CD4-positive, CD25-positive, alpha-beta regulatory T cell (primary cell): ENCODE data around the gene SLC1A1. TPM values are rescaled to one million over a fixed set of nuclear protein-coding genes. Genes with fewer than 3 reads are reported as not detected.
A peak's percentile ranks its signal among the peaks of the same experiment; 100 is the strongest.
"Not testable (repeated sequence)": the region's sequence is repeated elsewhere in the genome, so short reads cannot be mapped to it uniquely, and the experiment has no call there.

Experiments used
- ATAC-seq, 2 donors: fragments of 150-1000 bp; cut with Tn5 transposase; one replicate each; pipeline ENCODE4 v1.10.0; 2021; ENCODE audit warnings: low read depth in 2 of 2, moderate number of reproducible peaks in 2 of 2, moderate library complexity in 1 of 2
- DNase-seq, 3 donors: peaks; one replicate each; pipeline versions ENCODE4 v3.0.0 to v3.0.0-alpha.2; 2012 to 2022; ENCODE audit warnings: mixed read lengths in 1 of 3
- H3K27ac ChIP-seq: one replicate; pipeline ENCODE4 v1.7.0; 2013; ENCODE audit warnings: mild to moderate bottlenecking, low read length; ENCODE audit not compliant: insufficient read depth, poor library complexity, severe bottlenecking
- H3K27me3 ChIP-seq: one replicate; pipeline ENCODE4 v1.7.0; 2013; ENCODE audit warnings: low read length; ENCODE audit not compliant: control insufficient read depth, insufficient read depth
- H3K36me3 ChIP-seq: one replicate; pipeline ENCODE4 v1.7.0; 2013; ENCODE audit warnings: mild to moderate bottlenecking, low read length, moderate library complexity; ENCODE audit not compliant: control insufficient read depth, insufficient read depth
- H3K4me1 ChIP-seq: 2 replicates; pipeline ENCODE4 v1.7.0; 2013; ENCODE audit warnings: mild to moderate bottlenecking, low read length; ENCODE audit not compliant: insufficient read depth, control insufficient read depth, poor library complexity, severe bottlenecking
- H3K4me3 ChIP-seq: one replicate; pipeline ENCODE4 v1.7.0; 2013; ENCODE audit warnings: low read depth, mild to moderate bottlenecking, low read length, moderate library complexity
- H3K9me3 ChIP-seq, 2 experiments: 1 replicate in 1 of 2; 2 replicates in 1 of 2; pipeline ENCODE4 v1.7.0; 2013; ENCODE audit warnings: low read length in 2 of 2, mild to moderate bottlenecking in 1 of 2, moderate library complexity in 1 of 2; ENCODE audit not compliant: control insufficient read depth in 2 of 2
- H3K27ac Mint-ChIP-seq, 3 donors: one replicate each; pipeline ENCODE4 v1.8.0; 2020 to 2022; ENCODE audit warnings: mild to moderate bottlenecking in 3 of 3, mixed read lengths in 3 of 3, moderate library complexity in 2 of 3
- H3K27me3 Mint-ChIP-seq: one replicate; pipeline ENCODE4 v1.8.0; 2022; ENCODE audit warnings: mild to moderate bottlenecking, mixed read lengths
- H3K36me3 Mint-ChIP-seq: one replicate; pipeline ENCODE4 v1.8.0; 2020; ENCODE audit warnings: mixed read lengths
- H3K4me1 Mint-ChIP-seq, 4 donors: one replicate each; pipeline ENCODE4 v1.8.0; 2020 to 2022; ENCODE audit warnings: mixed read lengths in 4 of 4, mild to moderate bottlenecking in 1 of 4
- H3K4me3 Mint-ChIP-seq, 4 donors: one replicate each; pipeline ENCODE4 v1.8.0; 2020 to 2022; ENCODE audit warnings: mild to moderate bottlenecking in 4 of 4, mixed read lengths in 4 of 4, moderate library complexity in 3 of 4
- H3K9me3 Mint-ChIP-seq, 7 donors: one replicate each; pipeline ENCODE4 v1.8.0; 2020 to 2022; ENCODE audit warnings: mixed read lengths in 7 of 7, mild to moderate bottlenecking in 3 of 7, moderate library complexity in 2 of 7
- polyA plus RNA-seq, 4 donors: library from polyadenylated mRNA; unstranded; fragments of 300-500 nt; fragmentation: Illumina TruSeq; gene quantifications; one replicate each; pipeline ENCODE4 v1.2.3, GENCODE V29; 2021
- total RNA-seq: library from RNA; stranded (reverse); gene quantifications from one replicate; pipeline ENCODE4 v1.2.3, GENCODE V29; 2022

Gene SLC1A1
- total and polyA plus RNA-seq, 5 donors from 2014 or later = 0.37 to 3.3 (median 1.3) TPM

- DNase-seq (no peak), ATAC-seq (no peak)
- peaks cover 32% of the 10 kb centered on the region for H3K4me1 ChIP-seq
- no peak overlapping the region for H3K27ac ChIP-seq
- no peaks in the 10 kb centered on the region for H3K36me3 ChIP-seq
- H3K9me3 Mint-ChIP-seq = peaks cover 0 to 4% (median 0%) of the 10 kb centered on the region in 7 donors
- H3K36me3 Mint-ChIP-seq = no peaks in the 10 kb centered on the region
- H3K4me1 Mint-ChIP-seq = peaks cover 14 to 40% (median 25%) of the 10 kb centered on the region in 4 donors
- H3K4me3 Mint-ChIP-seq = peak overlapping the region in 1 of 4 donors; percentile 9
- H3K27me3 ChIP-seq = no peaks in the 10 kb centered on the region
- no peaks in the 10 kb centered on the region for H3K27me3 Mint-ChIP-seq
- peak overlapping the region in 1 of 3 donors; percentile 78 for H3K27ac Mint-ChIP-seq
- H3K4me3 ChIP-seq = no peak overlapping the region
- no peaks in the 10 kb centered on the region for H3K9me3 ChIP-seq
Observed at GRCh38 chr9:4603830-4604229, 113.6 kb downstream of the SLC1A1 start.

- ATAC-seq = peak; percentile 66
- Histone ChIP-seq H3K9me3 (no peaks in the 10 kb centered on the region), H3K36me3 (no peaks in the 10 kb centered on the region), H3K4me3 (peak overlapping the region; percentile 23), H3K4me1 (peaks cover 29% of the 10 kb centered on the region), H3K27me3 (no peaks in the 10 kb centered on the region), H3K27ac (no peak overlapping the region)
- Mint-ChIP-seq H3K27ac (peak overlapping the region; percentile 9 to 84 (median 65)), H3K27me3 (no peaks in the 10 kb centered on the region), H3K9me3 (peaks cover 0 to 4% (median 0%) of the 10 kb centered on the region in 7 donors), H3K36me3 (no peaks in the 10 kb centered on the region), H3K4me3 (peak overlapping the region in 2 of 4 donors; percentile 16 to 26), H3K4me1 (peaks cover 14 to 40% (median 25%) of the 10 kb centered on the region in 4 donors)
- peak; percentile 45 to 84 (median 60) for DNase-seq
Observed at GRCh38 chr9:4604678-4605095, 114.4 kb downstream of the SLC1A1 start.

- not testable (repeated sequence) for H3K36me3 ChIP-seq, H3K27ac ChIP-seq, H3K27me3 ChIP-seq, H3K27me3 Mint-ChIP-seq, ATAC-seq, H3K4me3 Mint-ChIP-seq, H3K36me3 Mint-ChIP-seq, H3K9me3 Mint-ChIP-seq, H3K9me3 ChIP-seq, H3K4me3 ChIP-seq
- Mint-ChIP-seq H3K4me1 (peaks cover 4 to 26% (median 15%) of the 10 kb centered on the region in 4 donors), H3K27ac (peak overlapping the region in 1 of 3 donors; percentile 49)
- peaks cover 16% of the 10 kb centered on the region for H3K4me1 ChIP-seq
- DNase-seq = peak in 1 of 3 donors; percentile 77
Observed at GRCh38 chr9:4606033-4606432, 115.8 kb downstream of the SLC1A1 start.

- no peaks in the 10 kb centered on the region for H3K36me3 ChIP-seq
- ATAC-seq = no peak
- Mint-ChIP-seq H3K36me3 (peaks cover 8% of the 10 kb centered on the region), H3K27me3 (no peaks in the 10 kb centered on the region), H3K4me1 (peaks cover 1 to 13% (median 6%) of the 10 kb centered on the region in 4 donors), H3K27ac (no peak overlapping the region), H3K4me3 (no peak overlapping the region), H3K9me3 (peaks cover 0 to 5% (median 0%) of the 10 kb centered on the region in 7 donors)
- H3K9me3 ChIP-seq = no peaks in the 10 kb centered on the region
- H3K27ac ChIP-seq = no peak overlapping the region
- peaks cover 2% of the 10 kb centered on the region for H3K4me1 ChIP-seq
- DNase-seq = no peak
- no peak overlapping the region for H3K4me3 ChIP-seq
- no peaks in the 10 kb centered on the region for H3K27me3 ChIP-seq
Observed at GRCh38 chr9:4614627-4615026, 124.4 kb downstream of the SLC1A1 start.

- Mint-ChIP-seq H3K4me1 (peaks cover 5 to 19% (median 12%) of the 10 kb centered on the region in 4 donors), H3K27me3 (no peaks in the 10 kb centered on the region), H3K36me3 (peaks cover 8% of the 10 kb centered on the region), H3K27ac (no peak overlapping the region), H3K4me3 (no peak overlapping the region), H3K9me3 (peaks cover 0 to 5% (median 0%) of the 10 kb centered on the region in 7 donors)
- H3K36me3 ChIP-seq = no peaks in the 10 kb centered on the region
- no peaks in the 10 kb centered on the region for H3K27me3 ChIP-seq
- H3K27ac ChIP-seq = no peak overlapping the region
- H3K9me3 ChIP-seq = no peaks in the 10 kb centered on the region
- H3K4me1 ChIP-seq = peaks cover 8% of the 10 kb centered on the region
- no peak for DNase-seq
- no peak for ATAC-seq
- H3K4me3 ChIP-seq = no peak overlapping the region
Observed at GRCh38 chr9:4615251-4615650, 125.0 kb downstream of the SLC1A1 start.

GRCh38 chr9:4615778-4616177, 125.5 kb downstream of the SLC1A1 start:
- Mint-ChIP-seq H3K27ac (peak overlapping the region in 1 of 3 donors; percentile 59), H3K27me3 (no peaks in the 10 kb centered on the region), H3K4me3 (no peak overlapping the region), H3K4me1 (peaks cover 5 to 24% (median 15%) of the 10 kb centered on the region in 4 donors), H3K9me3 (peaks cover 0 to 5% (median 0%) of the 10 kb centered on the region in 7 donors), H3K36me3 (peaks cover 8% of the 10 kb centered on the region)
- H3K27ac ChIP-seq = no peak overlapping the region
- DNase-seq = no peak
- no peak for ATAC-seq
- H3K4me3 ChIP-seq = no peak overlapping the region
- H3K27me3 ChIP-seq = no peaks in the 10 kb centered on the region
- no peaks in the 10 kb centered on the region for H3K36me3 ChIP-seq
- H3K9me3 ChIP-seq = no peaks in the 10 kb centered on the region
- peaks cover 14% of the 10 kb centered on the region for H3K4me1 ChIP-seq

- no peaks in the 10 kb centered on the region for H3K9me3 ChIP-seq
- Mint-ChIP-seq H3K27ac (no peak overlapping the region), H3K9me3 (peaks cover 0 to 3% (median 0%) of the 10 kb centered on the region in 7 donors), H3K36me3 (peaks cover 3% of the 10 kb centered on the region), H3K4me3 (no peak overlapping the region), H3K4me1 (peaks cover 5 to 25% (median 16%) of the 10 kb centered on the region in 4 donors), H3K27me3 (no peaks in the 10 kb centered on the region)
- H3K4me3 ChIP-seq = no peak overlapping the region
- H3K36me3 ChIP-seq = no peaks in the 10 kb centered on the region
- H3K4me1 ChIP-seq = peaks cover 14% of the 10 kb centered on the region
- no peaks in the 10 kb centered on the region for H3K27me3 ChIP-seq
- DNase-seq = no peak
- H3K27ac ChIP-seq = no peak overlapping the region
- ATAC-seq = no peak
Observed at GRCh38 chr9:4617752-4618151, 127.5 kb downstream of the SLC1A1 start.

GRCh38 chr9:4618700-4619099, 128.4 kb downstream of the SLC1A1 start:
- Histone ChIP-seq H3K27ac (no peak overlapping the region), H3K4me3 (no peak overlapping the region), H3K9me3 (no peaks in the 10 kb centered on the region), H3K27me3 (no peaks in the 10 kb centered on the region), H3K4me1 (peaks cover 14% of the 10 kb centered on the region), H3K36me3 (no peaks in the 10 kb centered on the region)
- Mint-ChIP-seq H3K27ac (no peak overlapping the region), H3K4me1 (peaks cover 5 to 25% (median 16%) of the 10 kb centered on the region in 4 donors), H3K27me3 (no peaks in the 10 kb centered on the region), H3K4me3 (no peak overlapping the region), H3K9me3 (peaks cover 0 to 3% (median 0%) of the 10 kb centered on the region in 7 donors), H3K36me3 (peaks cover 3% of the 10 kb centered on the region)
- ATAC-seq (no peak), DNase-seq (no peak)
